Heart right ventricle (tissue), 16 donors: ENCODE results near the gene RPS6KC1. TPM values are rescaled to one million over a fixed set of nuclear protein-coding genes. Genes with fewer than 3 reads are reported as not detected.

Experiments
- ATAC-seq, 8 donors: fragments of 200-7000 bp; cut with Tn5 transposase; one replicate each; pipeline ENCODE4 v1.9.1; 2020; ENCODE audit warnings: mild to moderate bottlenecking in 8 of 8, moderate library complexity in 8 of 8, moderate number of reproducible peaks in 1 of 8
- DNase-seq, 2 donors: peaks; one replicate each; pipeline ENCODE4 v3.0.0-alpha.2; 2020
- H3K27ac ChIP-seq, 10 donors: fragments of 200-600 bp; sonication (generic) in 2 of 10; one replicate each; pipeline versions ENCODE4 v1.5.0 to v1.8.0; 2020 to 2022; ENCODE audit warnings: mild to moderate bottlenecking in 3 of 10
- H3K27me3 ChIP-seq, 7 donors: fragments of 200-600 bp; one replicate each; pipeline ENCODE4 v1.8.0; 2021 to 2022; ENCODE audit warnings: mild to moderate bottlenecking in 2 of 7
- H3K36me3 ChIP-seq, 9 donors: fragments of 200-600 bp; sonication (generic) in 1 of 9; one replicate each; pipeline versions ENCODE4 v1.5.0 to v1.8.0; 2020 to 2022; ENCODE audit warnings: mild to moderate bottlenecking in 2 of 9
- H3K4me1 ChIP-seq, 9 donors: fragments of 200-600 bp; sonication (generic) in 1 of 9; one replicate each; pipeline versions ENCODE4 v1.5.0 to v1.8.0; 2020 to 2022; ENCODE audit warnings: mild to moderate bottlenecking in 4 of 9
- H3K4me3 ChIP-seq, 10 donors: fragments of 200-600 bp; sonication (generic) in 2 of 10; one replicate each; pipeline versions ENCODE4 v1.5.0 to v1.8.0; 2020 to 2022; ENCODE audit warnings: mild to moderate bottlenecking in 7 of 10, moderate library complexity in 2 of 10
- H3K9me3 ChIP-seq, 11 donors: fragments of 200-600 bp in 10 of 11; sonication (generic) in 2 of 11; one replicate each; pipeline versions ENCODE4 v1.5.0 to v1.8.0; 2013 to 2022; ENCODE audit warnings: mild to moderate bottlenecking in 2 of 11, control low read depth in 1 of 11, moderate library complexity in 1 of 11
- CTCF ChIP-seq, 9 donors: fragments of 200-600 bp; sonication (generic) in 2 of 9; IDR thresholded peaks; one replicate each; pipeline versions ENCODE4 v1.5.0 to v1.8.0; 2021 to 2022; ENCODE audit warnings: antibody characterized with exemption in 9 of 9, mild to moderate bottlenecking in 5 of 9, moderate library complexity in 1 of 9
- WGBS, 2 donors: extraction: QIAGEN DNeasy Blood & Tissue Kit; methylation state at CpG; one replicate each; pipeline ENCODE4 v1.1.7; 2013; ENCODE audit warnings: inconsistent platforms in 1 of 2; 5-methylcytosine and 5-hydroxymethylcytosine counted together
- intact Hi-C, 10 donors: fragments of 100-400 bp; cut with DNase I; formaldehyde crosslinking; loops; one replicate each; pipeline versions ENCODE4 v1.11.1 to v1.14.2; 2022
- polyA plus RNA-seq, 2 donors: library from polyadenylated mRNA; stranded (reverse); fragments of 200-250 nt; gene quantifications; one replicate each; pipeline ENCODE4 v1.2.3, GENCODE V29; 2013
- total RNA-seq, 10 donors: library from RNA; stranded (reverse); fragmentation: NEBNext Ultra II Directional in 3 of 10; extraction: Animal tissue kit (Norgen Biotek cat#: 25700) in 3 of 10; gene quantifications; one replicate each; pipeline versions ENCODE4 v1.2.1 to v1.2.4, GENCODE V29; 2021 to 2023
- donor health status: Arrhythmogenic right ventricular cardiomyopathy.
- donor health status: ischemic (EF 13 %, LVEDD 7.1; RV severe dilation, severe dysfunction).
- donor health status: healthy with polysubstance abuse.
- donor health status: DM: no; HTN: yes; CAD: no.
- donor health status: DM: no; HTN: no; CAD: no.
- donor health status: ischemic (EF 25% LVEDD 6.9; RV normal size, moderate dysfunction).
- donor health status: ischemic (EF 25% LVEDD 5.7; RV mildly dilated, moderate dysfunction).
- donor health status: healthy.
- donor health status: DM: yes; HTN: yes; CAD: no.
- donor health status: Ischemic cardiomyopathy.
- donor health status: ischemic (EF 35%, LVEDD 5.7; RV mildly dilated, moderate dysfunction).
- donor health status: nonischemic (EF 11% LVEDD 7.7; RV severe dilation, severe dysfunction).
- donor health status: DM: yes; HTN: yes; CAD: no.
- donor health status: PGD.
- donor health status: ischemic (EF 29% LVEDD 5.4; RV normal size, mild dysfunction).
- donor health status: nonischemic (EF 23%, LVEDD 6.1; RV moderate dilation, normal function).

The RPS6KC1 gene
- total and polyA plus RNA-seq, 12 donors, result 3.8 to 13.8 (median 10.3) TPM

DNA sequence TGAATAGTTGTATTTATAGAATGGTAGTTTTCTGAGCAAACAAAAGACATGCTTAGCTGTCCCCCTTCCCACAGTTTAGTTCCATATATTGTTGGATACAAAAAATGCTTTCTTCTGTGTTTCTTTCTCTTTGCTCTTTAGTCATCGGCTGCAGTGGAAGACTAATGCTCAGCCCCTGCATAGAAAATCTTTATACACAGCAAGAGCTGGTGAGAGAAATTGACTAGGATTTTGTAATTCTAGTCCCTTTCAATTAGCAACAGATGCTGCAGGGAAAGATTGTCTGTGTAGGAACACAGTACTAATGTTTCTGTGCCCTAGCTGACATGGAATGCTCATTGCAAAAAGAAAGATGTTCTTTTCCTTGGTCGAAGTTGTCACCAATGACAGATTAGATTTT lies 200.9 kb downstream of the RPS6KC1 start:
- no peak for ATAC-seq
- H3K4me1 ChIP-seq, result no peaks in the 10 kb centered on the region
- intact Hi-C loops, result loop anchor here in 1 of 10 donors (5.0 kb wide), 1 partner anchor 870 kb away; no protein-coding TSS in a partner anchor

GRCh38 chr1:213256438-213257087 lies 205.5 kb downstream of the RPS6KC1 start:
- H3K36me3 ChIP-seq, result peaks cover 0 to 7% (median 0%) of the 10 kb centered on the region in 9 donors
- H3K4me1 ChIP-seq, result no peaks in the 10 kb centered on the region
- TF ChIP-seq CTCF (IDR thresholded peaks at IDR 0.05), result no peak
- no peak overlapping the region for H3K4me3 ChIP-seq
- WGBS, 2 donors, result 93% methylated on average over 3 of the region's 3 CpGs
- H3K9me3 ChIP-seq, result no peaks in the 10 kb centered on the region
- ATAC-seq (no peak), DNase-seq (no peak)
- intact Hi-C loops, result loop anchor here in 1 of 10 donors (1.0 kb wide), 1 partner anchor 22 kb away; no protein-coding TSS in a partner anchor
- no peak overlapping the region for H3K27ac ChIP-seq
- H3K27me3 ChIP-seq, result no peaks in the 10 kb centered on the region

More for the DNA sequence above, 200.9 kb downstream of the RPS6KC1 start:
- H3K27ac ChIP-seq, result no peak overlapping the region
- TF ChIP-seq CTCF (IDR thresholded peaks at IDR 0.05), result no peak
- H3K27me3 ChIP-seq, result no peaks in the 10 kb centered on the region
- no peak for DNase-seq
- peaks cover 0 to 8% (median 0%) of the 10 kb centered on the region in 9 donors for H3K36me3 ChIP-seq
- H3K4me3 ChIP-seq, result no peak overlapping the region
- no peaks in the 10 kb centered on the region for H3K9me3 ChIP-seq
- 80 to 81% methylated on average over 2 of the region's 2 CpGs for WGBS, 2 donors

GRCh38 chr1:213260311-213261075 lies 209.5 kb downstream of the RPS6KC1 start:
- Histone ChIP-seq H3K4me3 (no peak overlapping the region), H3K27ac (no peak overlapping the region), H3K9me3 (no peaks in the 10 kb centered on the region), H3K27me3 (no peaks in the 10 kb centered on the region), H3K36me3 (peaks cover 0 to 29% (median 0%) of the 10 kb centered on the region in 9 donors), H3K4me1 (no peaks in the 10 kb centered on the region)
- DNase-seq (no peak), ATAC-seq (no peak)
- intact Hi-C loops, result no loop called here
- TF ChIP-seq CTCF (IDR thresholded peaks at IDR 0.05), result no peak
- 78 to 81% methylated on average over 5 of the region's 5 CpGs for whole genome bisulfite sequencing, 2 donors

DNA sequence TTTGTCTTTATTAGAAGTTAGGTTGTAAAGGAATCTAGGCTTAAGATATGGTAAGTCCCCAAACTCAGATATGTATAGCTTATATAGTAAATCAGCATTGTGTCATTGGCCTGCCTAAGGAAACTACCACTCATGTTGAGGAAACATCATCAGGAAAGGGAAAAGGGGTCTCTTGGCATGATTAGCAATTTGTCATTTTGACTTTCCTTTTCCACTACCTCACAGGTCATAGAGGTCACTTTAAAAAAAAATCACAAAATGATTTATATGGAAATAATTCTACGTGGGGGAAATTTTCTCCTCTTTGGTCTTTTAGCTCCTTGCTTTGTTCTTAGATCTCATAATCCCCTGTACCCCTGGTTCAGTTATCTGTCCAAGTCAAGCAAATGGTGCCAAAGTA lies 213.5 kb downstream of the RPS6KC1 start:
- Histone ChIP-seq H3K4me3 (no peak overlapping the region), H3K36me3 (peaks cover 0 to 29% (median 6%) of the 10 kb centered on the region in 9 donors), H3K27ac (no peak overlapping the region), H3K4me1 (no peaks in the 10 kb centered on the region), H3K27me3 (no peaks in the 10 kb centered on the region), H3K9me3 (peaks cover 0 to 16% (median 0%) of the 10 kb centered on the region in 11 donors)
- WGBS, 2 donors, result 83 to 85% methylated on average over 1 of the region's 1 CpG
- no peak for TF ChIP-seq CTCF (IDR thresholded peaks at IDR 0.05)
- intact Hi-C loops, result no loop called here
- no peak for ATAC-seq
- DNase-seq, result no peak
